ENCODE measurements around the gene MRE11.
"Not testable (repeated sequence)": the region's sequence is repeated elsewhere in the genome, so short reads cannot be mapped to it uniquely, and the experiment has no call there.

MRE11 gene

GRCh38 chr11:94400839-94401772, 92.5 kb downstream of the MRE11 start, which contains the start of gene GPR83:
Gene GPR83 (minus strand): TSS chr11:94401419. CDS start chr11:94401247, 172 bp downstream.
- H3K9ac ChIP-seq (ENCODE audit: insufficient read length, low read depth) = peak within 1 kb of the TSS; percentile 64
- no peak for DNase-seq (ENCODE audit: low read depth, low spot score)
- H3K9me3 ChIP-seq (ENCODE audit: insufficient read depth, low read length) = no peaks in the 10 kb centered on the region
- H3K27me3 ChIP-seq (ENCODE audit: insufficient read depth, insufficient read length) = peaks cover 40% of the 10 kb centered on the region
- TF ChIP-seq ZNF274 (IDR thresholded peaks at IDR 0.05; ENCODE audit: low read depth, low read length) (no peak), SUZ12 (IDR thresholded peaks at IDR 0.05; ENCODE audit: extremely low read depth, insufficient read depth, insufficient read length) (no peak), YY1 (IDR thresholded peaks at IDR 0.05; ENCODE audit: insufficient read depth, insufficient read length) (no peak)
- H3K4me1 ChIP-seq (ENCODE audit: insufficient read depth, insufficient read length) = peaks cover 4% of the 10 kb centered on the region
- H3K36me3 ChIP-seq (ENCODE audit: insufficient read depth, insufficient read length, low read length) = no peaks in the 10 kb centered on the region
- peak within 1 kb of the TSS; percentile 53 for H3K4me3 ChIP-seq (ENCODE audit: insufficient read length, low read depth)

- peaks cover 40% of the 10 kb centered on the region for H3K27me3 ChIP-seq (ENCODE audit: insufficient read depth, insufficient read length)
- H3K9me3 ChIP-seq (ENCODE audit: insufficient read depth, low read length) = no peaks in the 10 kb centered on the region
- H3K36me3 ChIP-seq (ENCODE audit: insufficient read depth, insufficient read length, low read length) = no peaks in the 10 kb centered on the region
- DNase-seq (ENCODE audit: low read depth, low spot score) = no peak
- peaks cover 4% of the 10 kb centered on the region for H3K4me1 ChIP-seq (ENCODE audit: insufficient read depth, insufficient read length)
- TF ChIP-seq SUZ12 (IDR thresholded peaks at IDR 0.05; ENCODE audit: extremely low read depth, insufficient read depth, insufficient read length) = no peak
- peak overlapping the region; percentile 53 for H3K4me3 ChIP-seq (ENCODE audit: insufficient read length, low read depth)
- H3K9ac ChIP-seq (ENCODE audit: insufficient read length, low read depth) = no peak overlapping the region
Observed at GRCh38 chr11:94400457-94400838, 93.2 kb downstream of the MRE11 start.

- Histone ChIP-seq H3K4me1 (ENCODE audit: insufficient read depth, insufficient read length) (peaks cover 4% of the 10 kb centered on the region), H3K4me3 (ENCODE audit: insufficient read length, low read depth) (no peak overlapping the region), H3K9me3 (ENCODE audit: insufficient read depth, low read length) (no peaks in the 10 kb centered on the region), H3K9ac (ENCODE audit: insufficient read length, low read depth) (no peak overlapping the region), H3K36me3 (ENCODE audit: insufficient read depth, insufficient read length, low read length) (no peaks in the 10 kb centered on the region), H3K27me3 (ENCODE audit: insufficient read depth, insufficient read length) (peaks cover 40% of the 10 kb centered on the region)
- TF ChIP-seq ZNF274 (IDR thresholded peaks at IDR 0.05; ENCODE audit: low read depth, low read length) (no peak), YY1 (IDR thresholded peaks at IDR 0.05; ENCODE audit: insufficient read depth, insufficient read length) (no peak), SUZ12 (IDR thresholded peaks at IDR 0.05; ENCODE audit: extremely low read depth, insufficient read depth, insufficient read length) (no peak)
- DNase-seq (ENCODE audit: low read depth, low spot score) = no peak
Observed at GRCh38 chr11:94400050-94400449, 93.6 kb downstream of the MRE11 start.

- Histone ChIP-seq H3K36me3 (ENCODE audit: insufficient read depth, insufficient read length, low read length) (no peaks in the 10 kb centered on the region), H3K27me3 (ENCODE audit: insufficient read depth, insufficient read length) (peaks cover 40% of the 10 kb centered on the region), H3K4me3 (ENCODE audit: insufficient read length, low read depth) (no peak overlapping the region), H3K4me1 (ENCODE audit: insufficient read depth, insufficient read length) (peaks cover 4% of the 10 kb centered on the region), H3K9me3 (ENCODE audit: insufficient read depth, low read length) (no peaks in the 10 kb centered on the region), H3K9ac (ENCODE audit: insufficient read length, low read depth) (no peak overlapping the region)
- TF ChIP-seq YY1 (IDR thresholded peaks at IDR 0.05; ENCODE audit: insufficient read depth, insufficient read length) (no peak), SUZ12 (IDR thresholded peaks at IDR 0.05; ENCODE audit: extremely low read depth, insufficient read depth, insufficient read length) (no peak), ZNF274 (IDR thresholded peaks at IDR 0.05; ENCODE audit: low read depth, low read length) (no peak)
- DNase-seq (ENCODE audit: low read depth, low spot score) = no peak
Observed at GRCh38 chr11:94398101-94398500, 95.5 kb downstream of the MRE11 start.

DNA sequence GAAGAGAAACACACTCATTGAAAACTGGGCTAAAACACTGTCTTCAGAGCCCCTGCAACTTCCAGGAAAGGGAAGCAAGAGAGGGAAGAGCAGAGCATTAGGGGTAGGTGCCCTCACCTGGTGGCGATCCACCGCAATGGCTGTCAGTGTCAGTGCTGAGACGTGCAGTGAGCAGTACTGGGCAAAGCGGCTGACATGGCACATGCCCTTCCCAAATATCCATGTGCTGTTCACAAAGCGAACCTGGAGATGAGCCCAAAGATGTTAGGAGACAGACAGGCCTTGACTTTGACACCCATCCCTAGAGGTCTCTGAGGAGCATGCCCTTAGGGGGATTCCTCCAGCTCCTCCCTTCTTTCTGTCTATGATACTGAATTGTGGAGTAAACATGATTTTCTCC, 97.4 kb downstream of the MRE11 start:
- Histone ChIP-seq H3K4me1 (ENCODE audit: insufficient read depth, insufficient read length) (no peaks in the 10 kb centered on the region), H3K4me3 (ENCODE audit: insufficient read length, low read depth) (no peak overlapping the region), H3K9ac (ENCODE audit: insufficient read length, low read depth) (no peak overlapping the region), H3K9me3 (ENCODE audit: insufficient read depth, low read length) (no peaks in the 10 kb centered on the region), H3K27me3 (ENCODE audit: insufficient read depth, insufficient read length) (peaks cover 28% of the 10 kb centered on the region), H3K36me3 (ENCODE audit: insufficient read depth, insufficient read length, low read length) (no peaks in the 10 kb centered on the region)
- DNase-seq (ENCODE audit: low read depth, low spot score) = no peak
- TF ChIP-seq YY1 (IDR thresholded peaks at IDR 0.05; ENCODE audit: insufficient read depth, insufficient read length) = no peak
- no peak for TF ChIP-seq ZNF274 (IDR thresholded peaks at IDR 0.05; ENCODE audit: low read depth, low read length)
- TF ChIP-seq SUZ12 (IDR thresholded peaks at IDR 0.05; ENCODE audit: extremely low read depth, insufficient read depth, insufficient read length) = no peak

DNA sequence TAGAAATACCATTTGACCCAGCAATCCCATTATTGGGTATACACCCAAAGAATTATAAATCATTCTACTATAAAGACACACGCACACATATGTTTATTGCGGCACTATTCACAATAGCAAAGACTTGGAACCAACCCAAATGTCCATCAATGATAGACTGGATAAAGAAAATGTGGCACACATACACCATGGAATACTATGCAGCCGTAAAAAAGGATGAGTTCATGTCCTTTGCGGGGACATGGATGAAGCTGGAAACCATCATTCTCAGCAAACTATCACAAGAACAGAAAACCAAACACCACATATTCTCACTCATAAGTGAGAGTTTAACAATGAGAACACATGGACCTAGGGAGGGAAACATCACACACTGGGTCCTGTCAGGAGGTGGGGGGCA, 101.7 kb downstream of the MRE11 start:
- H3K36me3 ChIP-seq (ENCODE audit: insufficient read depth, insufficient read length, low read length); H3K9me3 ChIP-seq (ENCODE audit: insufficient read depth, low read length); DNase-seq (ENCODE audit: low read depth, low spot score); H3K4me3 ChIP-seq (ENCODE audit: insufficient read length, low read depth); H3K9ac ChIP-seq (ENCODE audit: insufficient read length, low read depth); H3K4me1 ChIP-seq (ENCODE audit: insufficient read depth, insufficient read length); H3K27me3 ChIP-seq (ENCODE audit: insufficient read depth, insufficient read length): not testable (repeated sequence)

DNA sequence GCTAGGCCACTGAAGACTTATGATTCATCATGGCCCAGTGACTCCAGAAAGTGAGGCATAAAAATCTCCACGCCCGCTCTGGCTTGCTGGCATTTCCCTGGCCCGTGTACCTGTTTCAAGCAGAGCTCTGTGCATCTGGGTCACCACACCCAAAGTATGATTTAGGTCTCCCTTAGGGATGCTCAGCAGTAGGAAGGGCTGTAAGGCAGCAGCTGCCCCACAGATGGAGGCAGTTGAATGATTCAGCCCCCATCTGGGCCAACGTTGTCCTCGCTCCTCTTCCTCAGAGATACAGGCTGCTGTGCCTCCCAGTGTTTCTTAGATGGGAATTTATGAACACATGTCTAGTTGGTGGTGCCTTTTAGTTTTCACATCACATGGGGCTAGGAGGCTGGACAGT, 114.0 kb downstream of the MRE11 start:
- no peaks in the 10 kb centered on the region for H3K27me3 ChIP-seq (ENCODE audit: insufficient read depth, insufficient read length)
- TF ChIP-seq SUZ12 (IDR thresholded peaks at IDR 0.05; ENCODE audit: extremely low read depth, insufficient read depth, insufficient read length) (no peak), ZNF274 (IDR thresholded peaks at IDR 0.05; ENCODE audit: low read depth, low read length) (no peak), YY1 (IDR thresholded peaks at IDR 0.05; ENCODE audit: insufficient read depth, insufficient read length) (no peak)
- DNase-seq (ENCODE audit: low read depth, low spot score) = no peak

More for the DNA sequence above, 114.0 kb downstream of the MRE11 start:
- no peak overlapping the region for H3K9ac ChIP-seq (ENCODE audit: insufficient read length, low read depth)
- H3K36me3 ChIP-seq (ENCODE audit: insufficient read depth, insufficient read length, low read length) = no peaks in the 10 kb centered on the region
- no peak overlapping the region for H3K4me3 ChIP-seq (ENCODE audit: insufficient read length, low read depth)
- no peaks in the 10 kb centered on the region for H3K9me3 ChIP-seq (ENCODE audit: insufficient read depth, low read length)
- no peaks in the 10 kb centered on the region for H3K4me1 ChIP-seq (ENCODE audit: insufficient read depth, insufficient read length)

Measured in NT2/D1 (cell line).